Nephron progenitor cell (in vitro differentiated cells): Measurements from ENCODE around the gene GOLGA2.

Experiments used
- DNase-seq: peaks from one replicate; pipeline ENCODE4 v3.0.0; 2021
- H3K27ac Mint-ChIP-seq: 2 replicates; pipeline ENCODE4 v1.8.0; 2021; ENCODE audit warnings: mild to moderate bottlenecking, moderate library complexity, mixed read lengths
- H3K27me3 Mint-ChIP-seq: 2 replicates; pipeline ENCODE4 v1.8.0; 2021; ENCODE audit warnings: mild to moderate bottlenecking, low read depth, mixed read lengths; ENCODE audit not compliant: poor library complexity
- H3K36me3 Mint-ChIP-seq: 2 replicates; pipeline ENCODE4 v1.8.0; 2021; ENCODE audit warnings: low read depth, mixed read lengths
- H3K4me1 Mint-ChIP-seq: 2 replicates; pipeline ENCODE4 v1.8.0; 2021; ENCODE audit warnings: mixed read lengths
- H3K4me3 Mint-ChIP-seq: 2 replicates; pipeline ENCODE4 v1.8.0; 2021; ENCODE audit warnings: mild to moderate bottlenecking, moderate library complexity, mixed read lengths
- H3K9me3 Mint-ChIP-seq: 2 replicates; pipeline ENCODE4 v1.8.0; 2021; ENCODE audit warnings: mild to moderate bottlenecking, moderate library complexity, mixed read lengths
- CTCF ChIP-seq: fragments of 200-600 bp; sonication (generic); IDR thresholded peaks from 2 replicates; pipeline ENCODE4 v1.5.0; 2021; ENCODE audit warnings: antibody characterized with exemption

The GOLGA2 gene

GRCh38 chr9:128249558-128249907, 26.3 kb downstream of the GOLGA2 start:
- DNase-seq, result no peak
- no peaks in the 10 kb centered on the region for H3K9me3 Mint-ChIP-seq
- peak overlapping the region; percentile 78 for H3K4me3 Mint-ChIP-seq
- H3K4me1 Mint-ChIP-seq, result peaks cover 62% of the 10 kb centered on the region
- peaks cover 9% of the 10 kb centered on the region for H3K27me3 Mint-ChIP-seq
- peaks cover 22% of the 10 kb centered on the region for H3K36me3 Mint-ChIP-seq
- no peak for TF ChIP-seq CTCF
- H3K27ac Mint-ChIP-seq, result no peak overlapping the region

GRCh38 chr9:128247226-128247803, 28.5 kb downstream of the GOLGA2 start:
- Mint-ChIP-seq H3K27ac (no peak overlapping the region), H3K4me1 (peaks cover 63% of the 10 kb centered on the region), H3K27me3 (peaks cover 9% of the 10 kb centered on the region), H3K9me3 (no peaks in the 10 kb centered on the region), H3K36me3 (peaks cover 20% of the 10 kb centered on the region), H3K4me3 (no peak overlapping the region)
- TF ChIP-seq CTCF, result no peak
- DNase-seq, result no peak

GRCh38 chr9:128246471-128246870, 29.3 kb downstream of the GOLGA2 start:
- no peaks in the 10 kb centered on the region for H3K9me3 Mint-ChIP-seq
- peaks cover 4% of the 10 kb centered on the region for H3K27me3 Mint-ChIP-seq
- no peak for DNase-seq
- peaks cover 13% of the 10 kb centered on the region for H3K36me3 Mint-ChIP-seq
- no peak overlapping the region for H3K27ac Mint-ChIP-seq
- TF ChIP-seq CTCF, result no peak
- peaks cover 63% of the 10 kb centered on the region for H3K4me1 Mint-ChIP-seq
- H3K4me3 Mint-ChIP-seq, result no peak overlapping the region

GRCh38 chr9:128245421-128246151, 30.2 kb downstream of the GOLGA2 start:
- H3K36me3 Mint-ChIP-seq, result peaks cover 13% of the 10 kb centered on the region
- peaks cover 4% of the 10 kb centered on the region for H3K27me3 Mint-ChIP-seq
- H3K4me1 Mint-ChIP-seq, result peaks cover 61% of the 10 kb centered on the region
- H3K27ac Mint-ChIP-seq, result peak overlapping the region; percentile 82
- no peak for TF ChIP-seq CTCF
- H3K9me3 Mint-ChIP-seq, result no peaks in the 10 kb centered on the region
- peak overlapping the region; percentile 41 for H3K4me3 Mint-ChIP-seq
- peak; percentile 66 for DNase-seq

- Mint-ChIP-seq H3K27ac (no peak overlapping the region), H3K27me3 (peaks cover 4% of the 10 kb centered on the region), H3K4me1 (peaks cover 59% of the 10 kb centered on the region), H3K4me3 (peak overlapping the region; percentile 64), H3K36me3 (peaks cover 20% of the 10 kb centered on the region), H3K9me3 (no peaks in the 10 kb centered on the region)
- no peak for TF ChIP-seq CTCF
- peak; percentile 81 for DNase-seq
Measured at GRCh38 chr9:128244837-128245231, 31.0 kb downstream of the GOLGA2 start.
